Retinal pigment epithelial cell (primary cell): Measurements from ENCODE around the gene HOXD8.

Source experiments
- DNase-seq: peaks from one replicate; pipeline ENCODE4 v3.0.0-alpha.2; 2010; ENCODE audit warnings: low read depth
- H3K4me3 ChIP-seq: 2 replicates; pipeline ENCODE4 v1.5.1; 2011; ENCODE audit warnings: mild to moderate bottlenecking, low read length, control low read depth, moderate library complexity
- CTCF ChIP-seq: conservative IDR thresholded peaks from 2 replicates; pipeline ENCODE4 v1.5.1; 2011; ENCODE audit warnings: low read depth, low read length, control low read depth, inconsistent platforms

HOXD8 gene

GRCh38 chr2:176092270-176093144, 37.0 kb upstream of the HOXD8 start, which contains the start of gene HOXD13:
Gene HOXD13 (plus strand): TSS chr2:176092721. CDS start chr2:176092891, 170 bp downstream.
- DNase-seq: no peak
- TF ChIP-seq CTCF: no peak
- H3K4me3 ChIP-seq: no peak within 1 kb of the TSS

DNA sequence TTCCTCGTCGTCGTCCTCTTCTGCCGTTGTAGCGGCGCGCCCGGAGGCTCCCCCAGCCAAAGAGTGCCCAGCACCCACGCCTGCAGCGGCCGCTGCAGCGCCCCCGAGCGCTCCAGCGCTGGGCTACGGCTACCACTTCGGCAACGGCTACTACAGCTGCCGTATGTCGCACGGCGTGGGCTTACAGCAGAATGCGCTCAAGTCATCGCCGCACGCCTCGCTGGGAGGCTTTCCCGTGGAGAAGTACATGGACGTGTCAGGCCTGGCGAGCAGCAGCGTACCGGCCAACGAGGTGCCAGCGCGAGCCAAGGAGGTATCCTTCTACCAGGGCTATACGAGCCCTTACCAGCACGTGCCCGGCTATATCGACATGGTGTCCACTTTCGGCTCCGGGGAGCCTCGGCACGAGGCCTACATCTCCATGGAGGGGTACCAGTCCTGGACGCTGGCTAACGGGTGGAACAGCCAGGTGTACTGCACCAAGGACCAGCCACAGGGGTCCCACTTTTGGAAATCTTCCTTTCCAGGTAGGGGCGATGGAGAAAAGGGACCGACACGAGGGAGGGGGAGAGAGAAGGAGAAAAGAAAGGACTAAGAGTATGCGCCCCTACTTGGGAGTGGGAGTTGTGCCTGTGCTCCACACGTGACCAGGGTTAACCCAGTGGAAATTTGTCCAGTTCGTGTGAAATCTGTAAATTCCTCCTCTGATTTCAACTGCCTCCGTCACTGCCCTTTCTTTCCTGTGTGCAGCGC, 36.2 kb upstream of the HOXD8 start:
- DNase-seq: no peak
- no peak for TF ChIP-seq CTCF
- no peak overlapping the region for H3K4me3 ChIP-seq

- no peak for TF ChIP-seq CTCF
- H3K4me3 ChIP-seq: no peak overlapping the region
- no peak for DNase-seq
Observed at GRCh38 chr2:176093898-176094249, 35.6 kb upstream of the HOXD8 start.

DNA sequence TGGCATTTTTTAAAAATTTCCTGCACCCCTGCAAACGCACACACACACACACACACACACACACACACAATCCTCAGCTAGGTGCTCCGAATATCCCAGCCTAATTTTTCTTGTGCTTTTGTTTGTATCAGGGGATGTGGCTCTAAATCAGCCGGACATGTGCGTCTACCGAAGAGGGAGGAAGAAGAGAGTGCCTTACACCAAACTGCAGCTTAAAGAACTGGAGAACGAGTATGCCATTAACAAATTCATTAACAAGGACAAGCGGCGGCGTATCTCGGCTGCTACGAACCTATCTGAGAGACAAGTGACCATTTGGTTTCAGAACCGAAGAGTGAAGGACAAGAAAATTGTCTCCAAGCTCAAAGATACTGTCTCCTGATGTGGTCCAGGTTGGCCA, 35.2 kb upstream of the HOXD8 start:
- TF ChIP-seq CTCF: no peak

DNA sequence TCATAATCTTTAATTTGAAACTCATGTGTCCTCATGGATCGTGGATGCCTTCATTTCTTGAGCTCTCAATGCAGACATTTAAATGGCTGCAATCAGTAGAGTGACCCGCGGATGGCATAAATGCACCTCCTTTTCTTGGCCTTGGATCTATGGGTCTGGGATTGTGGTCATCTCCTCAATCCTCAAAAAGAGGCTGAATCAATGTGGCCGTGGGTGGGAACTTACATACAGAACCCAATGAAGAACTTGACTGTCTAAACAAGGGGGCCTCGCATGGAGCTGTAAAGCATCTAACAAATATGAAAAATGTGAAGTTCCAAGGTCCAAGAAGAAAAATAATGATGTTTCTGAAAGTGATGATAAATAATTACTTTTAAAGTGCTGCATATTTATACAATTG, 34.1 kb upstream of the HOXD8 start:
- no peak overlapping the region for H3K4me3 ChIP-seq
- no peak for TF ChIP-seq CTCF
- DNase-seq: no peak

More for the DNA sequence above, 35.2 kb upstream of the HOXD8 start:
- H3K4me3 ChIP-seq: no peak overlapping the region
- DNase-seq: no peak

GRCh38 chr2:176096243-176096985, 33.1 kb upstream of the HOXD8 start:
- no peak for TF ChIP-seq CTCF
- no peak for DNase-seq
- no peak overlapping the region for H3K4me3 ChIP-seq
